ENCODE measurements around the gene MED4.
"Not testable (repeated sequence)": the region's sequence is repeated elsewhere in the genome, so short reads cannot be mapped to it uniquely, and the experiment has no call there.

Gene MED4

GRCh38 chr13:48058536-48058935, 36.4 kb downstream of the MED4 start:
- H3K27me3 ChIP-seq (replicated peaks; ENCODE audit: control insufficient read depth, insufficient read depth, low read length); H3K9ac ChIP-seq (ENCODE audit: low read length); H3K9me3 ChIP-seq (ENCODE audit: control insufficient read depth, low read length); H3K36me3 ChIP-seq (ENCODE audit: control insufficient read depth, insufficient read depth, low read length, severe bottlenecking); H3K4me1 ChIP-seq (ENCODE audit: control insufficient read depth, insufficient read depth, low read length); H3K4me3 ChIP-seq (ENCODE audit: low read length); DNase-seq (ENCODE audit: low read depth): not testable (repeated sequence)

DNA sequence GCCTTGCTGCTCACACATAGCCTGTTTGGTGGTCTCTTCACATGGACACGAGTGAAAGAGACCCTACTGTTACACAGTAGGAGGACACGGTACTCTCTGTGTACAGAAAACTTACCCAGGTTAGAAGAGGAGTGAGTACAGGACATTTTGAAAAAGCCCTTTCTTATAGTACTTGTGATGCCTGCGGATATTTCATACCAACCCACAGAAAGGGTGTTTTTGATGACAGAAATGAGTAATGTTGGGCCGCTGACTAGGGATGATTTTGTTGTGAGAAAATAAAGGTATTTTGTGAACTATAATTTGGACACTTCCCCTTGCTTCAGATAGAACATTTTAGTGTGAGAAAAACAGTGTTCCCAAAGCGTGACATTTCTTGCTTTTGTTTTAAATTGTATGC, 39.2 kb downstream of the MED4 start:
- Histone ChIP-seq H3K9me3 (ENCODE audit: control insufficient read depth, low read length) (no peaks in the 10 kb centered on the region), H3K4me1 (ENCODE audit: control insufficient read depth, insufficient read depth, low read length) (no peaks in the 10 kb centered on the region), H3K4me3 (ENCODE audit: low read length) (no peak overlapping the region), H3K27me3 (replicated peaks; ENCODE audit: control insufficient read depth, insufficient read depth, low read length) (no peaks in the 10 kb centered on the region), H3K9ac (ENCODE audit: low read length) (no peak overlapping the region), H3K36me3 (ENCODE audit: control insufficient read depth, insufficient read depth, low read length, severe bottlenecking) (peaks cover 32% of the 10 kb centered on the region)
- DNase-seq (ENCODE audit: low read depth), result no peak

DNA sequence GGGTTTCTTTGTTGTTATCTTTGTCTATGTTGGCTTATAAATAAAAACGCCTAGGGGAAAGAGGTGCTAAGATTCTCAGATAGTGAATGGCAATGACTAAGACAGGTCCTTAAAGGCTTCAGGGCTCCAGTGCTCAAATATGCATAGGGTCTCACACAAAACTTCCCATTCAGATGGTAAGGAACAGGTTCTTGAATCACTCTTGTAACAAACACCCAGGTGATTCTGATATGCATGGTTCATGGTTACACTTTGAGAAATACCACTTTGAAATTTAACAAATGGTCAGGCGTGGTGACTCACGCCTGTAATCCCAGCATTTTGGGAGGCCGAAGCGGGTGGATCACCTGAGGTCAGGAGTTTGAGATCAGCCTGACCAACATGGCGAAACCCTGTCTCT, 40.3 kb downstream of the MED4 start:
- H3K9ac ChIP-seq (ENCODE audit: low read length), result no peak overlapping the region
- no peak for DNase-seq (ENCODE audit: low read depth)
- peaks cover 37% of the 10 kb centered on the region for H3K36me3 ChIP-seq (ENCODE audit: control insufficient read depth, insufficient read depth, low read length, severe bottlenecking)
- H3K9me3 ChIP-seq (ENCODE audit: control insufficient read depth, low read length), result no peaks in the 10 kb centered on the region
- H3K4me1 ChIP-seq (ENCODE audit: control insufficient read depth, insufficient read depth, low read length), result no peaks in the 10 kb centered on the region
- H3K4me3 ChIP-seq (ENCODE audit: low read length), result no peak overlapping the region
- H3K27me3 ChIP-seq (replicated peaks; ENCODE audit: control insufficient read depth, insufficient read depth, low read length), result no peaks in the 10 kb centered on the region

GRCh38 chr13:48050550-48050949, 44.4 kb downstream of the MED4 start:
- H3K4me1 ChIP-seq (ENCODE audit: control insufficient read depth, insufficient read depth, low read length), result no peaks in the 10 kb centered on the region
- no peak overlapping the region for H3K4me3 ChIP-seq (ENCODE audit: low read length)
- no peak overlapping the region for H3K9ac ChIP-seq (ENCODE audit: low read length)
- H3K27me3 ChIP-seq (replicated peaks; ENCODE audit: control insufficient read depth, insufficient read depth, low read length), result no peaks in the 10 kb centered on the region
- peaks cover 54% of the 10 kb centered on the region for H3K36me3 ChIP-seq (ENCODE audit: control insufficient read depth, insufficient read depth, low read length, severe bottlenecking)
- H3K9me3 ChIP-seq (ENCODE audit: control insufficient read depth, low read length), result no peaks in the 10 kb centered on the region
- no peak for DNase-seq (ENCODE audit: low read depth)

- H3K36me3 ChIP-seq (ENCODE audit: control insufficient read depth, insufficient read depth, low read length, severe bottlenecking), result peaks cover 28% of the 10 kb centered on the region
- H3K4me3 ChIP-seq (ENCODE audit: low read length), result peak overlapping the region; percentile 54
- DNase-seq (ENCODE audit: low read depth), result peak; percentile 71
- H3K4me1 ChIP-seq (ENCODE audit: control insufficient read depth, insufficient read depth, low read length), result peaks cover 21% of the 10 kb centered on the region
- H3K27me3 ChIP-seq (replicated peaks; ENCODE audit: control insufficient read depth, insufficient read depth, low read length), result no peaks in the 10 kb centered on the region
- peak overlapping the region; percentile 64 for H3K9ac ChIP-seq (ENCODE audit: low read length)
- no peaks in the 10 kb centered on the region for H3K9me3 ChIP-seq (ENCODE audit: control insufficient read depth, low read length)
These were observed 51.0 kb downstream of the MED4 start for GRCh38 chr13:48043789-48044503.

- Histone ChIP-seq H3K9ac (ENCODE audit: low read length) (peak overlapping the region; percentile 64), H3K27me3 (replicated peaks; ENCODE audit: control insufficient read depth, insufficient read depth, low read length) (no peaks in the 10 kb centered on the region), H3K4me3 (ENCODE audit: low read length) (no peak overlapping the region), H3K9me3 (ENCODE audit: control insufficient read depth, low read length) (no peaks in the 10 kb centered on the region), H3K4me1 (ENCODE audit: control insufficient read depth, insufficient read depth, low read length) (peaks cover 28% of the 10 kb centered on the region), H3K36me3 (ENCODE audit: control insufficient read depth, insufficient read depth, low read length, severe bottlenecking) (peaks cover 18% of the 10 kb centered on the region)
- no peak for DNase-seq (ENCODE audit: low read depth)
These were observed 52.0 kb downstream of the MED4 start for GRCh38 chr13:48042894-48043293.

- Histone ChIP-seq H3K4me1 (ENCODE audit: control insufficient read depth, insufficient read depth, low read length) (peaks cover 36% of the 10 kb centered on the region), H3K9me3 (ENCODE audit: control insufficient read depth, low read length) (no peaks in the 10 kb centered on the region), H3K4me3 (ENCODE audit: low read length) (no peak overlapping the region), H3K36me3 (ENCODE audit: control insufficient read depth, insufficient read depth, low read length, severe bottlenecking) (peaks cover 11% of the 10 kb centered on the region), H3K27me3 (replicated peaks; ENCODE audit: control insufficient read depth, insufficient read depth, low read length) (no peaks in the 10 kb centered on the region), H3K9ac (ENCODE audit: low read length) (no peak overlapping the region)
- peak; percentile 40 for DNase-seq (ENCODE audit: low read depth)
These were observed 54.0 kb downstream of the MED4 start for GRCh38 chr13:48040896-48041295.

- H3K4me3 ChIP-seq (ENCODE audit: low read length), result no peak overlapping the region
- H3K9ac ChIP-seq (ENCODE audit: low read length), result no peak overlapping the region
- no peaks in the 10 kb centered on the region for H3K9me3 ChIP-seq (ENCODE audit: control insufficient read depth, low read length)
- H3K27me3 ChIP-seq (replicated peaks; ENCODE audit: control insufficient read depth, insufficient read depth, low read length), result no peaks in the 10 kb centered on the region
- H3K4me1 ChIP-seq (ENCODE audit: control insufficient read depth, insufficient read depth, low read length), result peaks cover 36% of the 10 kb centered on the region
- H3K36me3 ChIP-seq (ENCODE audit: control insufficient read depth, insufficient read depth, low read length, severe bottlenecking), result peaks cover 10% of the 10 kb centered on the region
- no peak for DNase-seq (ENCODE audit: low read depth)
These were observed 54.9 kb downstream of the MED4 start for GRCh38 chr13:48040049-48040448.

GRCh38 chr13:48038761-48039160, 56.1 kb downstream of the MED4 start:
- H3K9me3 ChIP-seq (ENCODE audit: control insufficient read depth, low read length), result no peaks in the 10 kb centered on the region
- H3K4me3 ChIP-seq (ENCODE audit: low read length), result peak overlapping the region; percentile 86
- DNase-seq (ENCODE audit: low read depth), result no peak
- peak overlapping the region; percentile 94 for H3K9ac ChIP-seq (ENCODE audit: low read length)
- H3K4me1 ChIP-seq (ENCODE audit: control insufficient read depth, insufficient read depth, low read length), result peaks cover 28% of the 10 kb centered on the region
- H3K27me3 ChIP-seq (replicated peaks; ENCODE audit: control insufficient read depth, insufficient read depth, low read length), result no peaks in the 10 kb centered on the region
- H3K36me3 ChIP-seq (ENCODE audit: control insufficient read depth, insufficient read depth, low read length, severe bottlenecking), result peaks cover 10% of the 10 kb centered on the region

GRCh38 chr13:48037346-48038173, 57.3 kb downstream of the MED4 start, which contains the start of gene NUDT15:
Gene NUDT15, plus strand, starts transcription at chr13:48037726. Its CDS starts 21 bp downstream, at chr13:48037747.
- H3K9ac ChIP-seq (ENCODE audit: low read length), result peak within 1 kb of the TSS; percentile 94
- no peaks in the 10 kb centered on the region for H3K9me3 ChIP-seq (ENCODE audit: control insufficient read depth, low read length)
- peak within 1 kb of the TSS; percentile 86 for H3K4me3 ChIP-seq (ENCODE audit: low read length)
- DNase-seq (ENCODE audit: low read depth), result peak; percentile 99
- peaks cover 10% of the 10 kb centered on the region for H3K36me3 ChIP-seq (ENCODE audit: control insufficient read depth, insufficient read depth, low read length, severe bottlenecking)
- peaks cover 19% of the 10 kb centered on the region for H3K4me1 ChIP-seq (ENCODE audit: control insufficient read depth, insufficient read depth, low read length)
- no peaks in the 10 kb centered on the region for H3K27me3 ChIP-seq (replicated peaks; ENCODE audit: control insufficient read depth, insufficient read depth, low read length)

GRCh38 chr13:48029859-48030258, 65.0 kb downstream of the MED4 start:
- Histone ChIP-seq H3K4me1 (ENCODE audit: control insufficient read depth, insufficient read depth, low read length) (no peaks in the 10 kb centered on the region), H3K36me3 (ENCODE audit: control insufficient read depth, insufficient read depth, low read length, severe bottlenecking) (no peaks in the 10 kb centered on the region), H3K9ac (ENCODE audit: low read length) (no peak overlapping the region), H3K27me3 (replicated peaks; ENCODE audit: control insufficient read depth, insufficient read depth, low read length) (no peaks in the 10 kb centered on the region), H3K9me3 (ENCODE audit: control insufficient read depth, low read length) (peaks cover 17% of the 10 kb centered on the region), H3K4me3 (ENCODE audit: low read length) (no peak overlapping the region)
- DNase-seq (ENCODE audit: low read depth), result no peak

Data from adipocyte (in vitro differentiated cells).